K562 (cell line): ENCODE data around the gene TTC31. TPM values are rescaled to one million over a fixed set of nuclear protein-coding genes. Genes with fewer than 3 reads are reported as not detected.

Experiments used
- ATAC-seq: fragments of 200-7000 bp; cut with Tn5 transposase; 3 replicates; pipeline ENCODE4 v1.9.1; 2020; ENCODE audit warnings: moderate library complexity
- BruUV-seq: library from RNA; stranded (reverse); fragments of 400-500 nt; replicated peaks from 2 replicates; lab custom pipeline; 2021; lab: Mats Ljungman, UMichigan
- CTCF ChIA-PET: fragments of 300-600 bp; formaldehyde crosslinking; extraction: SDS; loops from one replicate; lab custom pipeline; 2021; ENCODE audit warnings: low intra/inter-chr PET ratio; lab: Yijun Ruan, JAX
- POLR2A ChIA-PET: fragments of 300-600, 350-650 bp; sonication (Branson Sonifier 250); formaldehyde crosslinking; extraction: SDS; loops from one replicate; lab custom pipeline; 2021; ENCODE audit warnings: antibody characterized with exemption, inconsistent platforms; lab: Yijun Ruan, JAX
- DNase-seq, 4 experiments: peaks; one replicate each; pipeline versions ENCODE4 v3.0.0 to v3.0.0-alpha.2; 2011 to 2018; ENCODE audit warnings: low spot score in 3 of 4, mixed read lengths in 3 of 4; ENCODE audit errors: extremely low read depth in 1 of 4
- FAIRE-seq: peaks from 2 replicates; lab custom pipeline; 2011; peaks lifted over from hg19 to GRCh38; lab: Jason Lieb, UNC
- H2AFZ ChIP-seq: 2 replicates; pipeline ENCODE4 v1.6.0; 2011; ENCODE audit warnings: low read depth, low read length, control low read depth, inconsistent platforms
- H3K27ac ChIP-seq: fragments of 200-600 bp; 3 replicates; pipeline ENCODE4 v1.8.0; 2011; ENCODE audit warnings: low read depth, mild to moderate bottlenecking, control low read depth, inconsistent platforms, low read length, moderate library complexity, mixed read lengths; ENCODE audit errors: extremely low read depth
- H3K27me3 ChIP-seq, 2 experiments: fragments of 300-600 bp in 1 of 2; 2 replicates in 1 of 2; 3 replicates in 1 of 2; pipeline versions ENCODE4 v1.6.0 to v1.8.0; 2011; ENCODE audit warnings: inconsistent platforms in 2 of 2, low read length in 2 of 2, mild to moderate bottlenecking in 1 of 2, mixed read lengths in 1 of 2, moderate library complexity in 1 of 2; ENCODE audit not compliant: control insufficient read depth in 2 of 2, insufficient read depth in 2 of 2
- H3K36me3 ChIP-seq: fragments of 300-600 bp; 3 replicates; pipeline ENCODE4 v1.8.0; 2011; ENCODE audit warnings: mild to moderate bottlenecking, low read length, inconsistent platforms; ENCODE audit not compliant: control insufficient read depth, insufficient read depth
- H3K4me1 ChIP-seq, 2 experiments: fragments of 200-600 bp in 1 of 2; replicated peaks in 1 of 2; 2 replicates in 1 of 2; 3 replicates in 1 of 2; pipeline versions ENCODE4 v1.5.1 to v1.8.0; 2011; ENCODE audit warnings: inconsistent platforms in 2 of 2, low read length in 2 of 2, mild to moderate bottlenecking in 1 of 2, mixed read lengths in 1 of 2, moderate library complexity in 1 of 2; ENCODE audit not compliant: control insufficient read depth in 2 of 2, insufficient read depth in 2 of 2
- H3K4me2 ChIP-seq: 2 replicates; pipeline ENCODE4 v1.6.1; 2011; ENCODE audit warnings: low read length, control low read depth, inconsistent platforms, mixed read lengths; ENCODE audit not compliant: insufficient read depth
- H3K4me3 ChIP-seq: fragments of 200-600 bp; sonication (generic), shearing (Covaris generic); 2 replicates; pipeline ENCODE4 v1.5.1; 2016; ENCODE audit warnings: control low read depth, inconsistent platforms
- H3K79me2 ChIP-seq: fragments of 200-600 bp; 3 replicates; pipeline ENCODE4 v1.8.0; 2011; ENCODE audit warnings: low read length, inconsistent platforms; ENCODE audit not compliant: control insufficient read depth, insufficient read depth
- H3K9ac ChIP-seq, 2 experiments: 2 replicates each; pipeline versions ENCODE4 v1.6.0 to v1.6.1; 2011; ENCODE audit warnings: low read depth in 2 of 2, low read length in 2 of 2, control low read depth in 1 of 2, inconsistent platforms in 1 of 2, mild to moderate bottlenecking in 1 of 2, mixed read lengths in 1 of 2; ENCODE audit not compliant: insufficient read depth in 1 of 2
- H3K9me1 ChIP-seq: one replicate; pipeline ENCODE4 v1.6.0; 2011; ENCODE audit warnings: inconsistent platforms, mild to moderate bottlenecking, low read length, moderate library complexity; ENCODE audit not compliant: control insufficient read depth, insufficient read depth
- H3K9me3 ChIP-seq: replicated peaks from 2 replicates; pipeline ENCODE4 v1.5.1; 2011; ENCODE audit warnings: low read depth, low read length, inconsistent platforms; ENCODE audit not compliant: control insufficient read depth, insufficient read depth
- H4K20me1 ChIP-seq: replicated peaks from 2 replicates; pipeline ENCODE4 v1.6.1; 2011; ENCODE audit warnings: low read length, inconsistent platforms, mixed read lengths; ENCODE audit not compliant: control insufficient read depth, insufficient read depth
- BCLAF1 ChIP-seq, 2 experiments: fragments of 450-650 bp in 1 of 2; IDR thresholded peaks; 2 replicates each; pipeline ENCODE4 v1.6.1; 2011 to 2017; ENCODE audit warnings: low read depth in 2 of 2, antibody characterized with exemption in 1 of 2, borderline replicate concordance in 1 of 2, low read length in 1 of 2, mild to moderate bottlenecking in 1 of 2, mixed read lengths in 1 of 2; ENCODE audit not compliant: control insufficient read depth in 1 of 2
- BRD9 ChIP-seq: fragments of 450-650 bp; IDR thresholded peaks from 2 replicates; pipeline ENCODE4 v1.6.1; 2018; ENCODE audit warnings: low read depth; ENCODE audit not compliant: partially characterized antibody
- E2F6 ChIP-seq, 2 experiments: IDR thresholded peaks; 2 replicates each; pipeline ENCODE4 v1.6.1; 2011; ENCODE audit warnings: borderline replicate concordance in 1 of 2, control low read depth in 1 of 2, low read depth in 1 of 2, low read length in 1 of 2, mild to moderate bottlenecking in 1 of 2, mixed read lengths in 1 of 2, moderate library complexity in 1 of 2; ENCODE audit not compliant: insufficient read depth in 1 of 2, insufficient read length in 1 of 2, poor library complexity in 1 of 2, severe bottlenecking in 1 of 2; ENCODE audit errors: extremely low read depth in 1 of 2
- FOXJ2 ChIP-seq: fragments of 200-800 bp; sonication (Bioruptor generic); IDR thresholded peaks from 2 replicates; pipeline ENCODE4 v1.6.1; 2016; ENCODE audit warnings: missing genetic modification characterization, missing compliant biosample characterization
- HNRNPUL1 ChIP-seq: fragments of 200-400 bp; formaldehyde crosslinking; IDR thresholded peaks from 2 replicates; pipeline ENCODE4 v1.6.1; 2017; ENCODE audit warnings: low read length
- KAT2B ChIP-seq: IDR thresholded peaks from one replicate; pipeline ENCODE4 v1.6.1; 2012; ENCODE audit warnings: low read depth, mild to moderate bottlenecking, control low read depth, inconsistent platforms, low read length, moderate library complexity
- KDM4B ChIP-seq, 2 experiments: fragments of 450-650 bp in 1 of 2; sonication (generic) in 1 of 2; IDR thresholded peaks; 2 replicates each; pipeline ENCODE4 v1.6.1; 2016 to 2017; ENCODE audit warnings: borderline replicate concordance in 2 of 2, antibody characterized with exemption in 1 of 2, low read depth in 1 of 2, mild to moderate bottlenecking in 1 of 2
- MLLT1 ChIP-seq, 2 experiments: fragments of 450-650 bp; IDR thresholded peaks; 2 replicates each; pipeline ENCODE4 v1.6.1; 2016
- PYGO2 ChIP-seq: fragments of 450-650 bp; IDR thresholded peaks from 2 replicates; pipeline ENCODE4 v1.6.1; 2016; ENCODE audit warnings: mild to moderate bottlenecking, missing genetic modification characterization, moderate library complexity, missing compliant biosample characterization
- THAP12 ChIP-seq: fragments of 250-450 bp; sonication (Bioruptor Pico); IDR thresholded peaks from 2 replicates; pipeline ENCODE4 v1.9.0; 2021; ENCODE audit warnings: mild to moderate bottlenecking, inconsistent platforms
- ZNF124 ChIP-seq: sonication (generic); formaldehyde crosslinking; IDR thresholded peaks from 2 replicates; pipeline ENCODE4 v1.8.1; 2022; ENCODE audit warnings: missing genetic modification reagents
- ZNF165 ChIP-seq: fragments of 250-450 bp; sonication (Bioruptor Pico); IDR thresholded peaks from 2 replicates; pipeline ENCODE4 v1.4.0; 2020; ENCODE audit warnings: borderline replicate concordance
- ZNF324 ChIP-seq: fragments of 250-450 bp; sonication (Bioruptor Pico); IDR thresholded peaks from 2 replicates; pipeline ENCODE4 v1.4.0; 2020; ENCODE audit warnings: mild to moderate bottlenecking
- WGBS: fragments of 100-300 bp; shearing (Covaris generic); methylation state at CpG from one replicate; pipeline ENCODE4 v1.1.6; 2016; ENCODE audit warnings: low coverage, mixed read lengths; ENCODE audit not compliant: insufficient coverage; ENCODE audit errors: missing lambda C conversion rate; 5-methylcytosine and 5-hydroxymethylcytosine counted together
- in situ Hi-C: fragments of 300-500 bp; cut with MboI; formaldehyde crosslinking; loops from 4 replicates; pipeline ENCODE4 v1.15.0; 2018; ENCODE audit warnings: inconsistent platforms, mixed read lengths
- intact Hi-C: fragments of 100-400 bp; cut with micrococcal nuclease; formaldehyde crosslinking; loops from 2 replicates; pipeline ENCODE4 v1.14.2; 2022
- polyA plus RNA-seq, 8 experiments: library from polyadenylated mRNA; depleted of rRNA in 4 of 8; stranded (reverse) in 5 of 8; unstranded in 3 of 8; fragments of >200 nt; fragmentation: Nextera tagmentation in 2 of 8; fragmentation: Illumina TruSeq in 1 of 8; extraction: Ambion mirVana in 2 of 8; extraction: Trizol in 1 of 8; gene quantifications; 2 replicates each; pipeline versions ENCODE4 v1.2.1 to v1.2.3, GENCODE V29; 2011 to 2014; ENCODE audit warnings: inconsistent platforms in 1 of 8, missing spikeins in 1 of 8
- total RNA-seq, 7 experiments: library from RNA; depleted of rRNA in 6 of 7; stranded (reverse); fragments of >200 nt in 6 of 7; fragmentation: Illumina TruSeq in 2 of 7; extraction: Trizol in 2 of 7; gene quantifications; 2 replicates each; pipeline versions ENCODE4 v1.2.1 to v1.2.3, GENCODE V29; 2011 to 2021; ENCODE audit warnings: low replicate concordance in 1 of 7

The TTC31 gene
- total and polyA plus RNA-seq, 9 of the 15 experiments (the other 6 are each of a cell fraction or from before 2014, with no cell fraction given) = 4.7 to 30.5 (median 15.9) TPM

- ChIA-PET POLR2A (interaction anchor here (0.9 to 3.9 kb wide), 8 partner anchors 8 to 333 kb away, joined by 3 to 25 read pairs (median 10); partner anchors contain the start of genes CCDC142 and TTC31), CTCF (interaction anchor here (0.7 to 2.0 kb wide), 4 partner anchors 49 to 1043 kb away, joined by 3 to 12 read pairs (median 6); partner anchors contain the start of genes CCDC142 and TTC31)
- no peak for TF ChIP-seq BRD9
- no peak for TF ChIP-seq MLLT1 (IDR thresholded peaks at IDR 0.05)
- TF ChIP-seq BCLAF1 (IDR thresholded peaks at IDR 0.05; ENCODE audit: borderline replicate concordance in 1 of 2, control insufficient read depth in 1 of 2, low read depth in 2 of 2, low read length in 1 of 2) = no peak
- no peak for TF ChIP-seq ZNF165 (CRISPR knock-in tag)
- TF ChIP-seq HNRNPUL1 = no peak
- TF ChIP-seq PYGO2 (tag) = no peak
- TF ChIP-seq ZNF124 (CRISPR knock-in tag) = no peak
- TF ChIP-seq THAP12 = no peak
- TF ChIP-seq FOXJ2 (tag) = no peak
- no peak for TF ChIP-seq E2F6 (IDR thresholded peaks at IDR 0.05; ENCODE audit: borderline replicate concordance in 1 of 2, extremely low read depth in 1 of 2, insufficient read depth in 1 of 2, insufficient read length in 1 of 2, low read depth in 1 of 2, low read length in 1 of 2, poor library complexity in 1 of 2, severe bottlenecking in 1 of 2)
- no peak for TF ChIP-seq ZNF324 (CRISPR knock-in tag)
- TF ChIP-seq KAT2B = no peak
- TF ChIP-seq KDM4B (IDR thresholded peaks at IDR 0.05; ENCODE audit: borderline replicate concordance in 2 of 2, low read depth in 1 of 2) = no peak
- Histone ChIP-seq H3K27me3 (no peaks in the 10 kb centered on the region), H3K4me2 (peak overlapping the region; percentile 97), H3K9ac (peak overlapping the region in 1 of 2 experiments; percentile 95; a peak in 1 of 4 replicates), H4K20me1 (peaks cover 5% of the 10 kb centered on the region; the same call in 1 of the 2 replicates), H3K79me2 (peaks cover 51% of the 10 kb centered on the region), H3K9me1 (peaks cover 3% of the 10 kb centered on the region), H3K27ac (no peak overlapping the region; the same call in 2 of the 3 replicates), H3K4me1 (peaks cover 28 to 44% of the 10 kb centered on the region in 2 experiments), H3K36me3 (peaks cover 54% of the 10 kb centered on the region), H3K4me3 (no peak overlapping the region; the same call in 1 of the 2 replicates), H3K9me3 (no peaks in the 10 kb centered on the region), H2AFZ (no peak overlapping the region)
- in situ Hi-C loops (no loop called here), intact Hi-C loops (loop anchor here (1.0 to 5.0 kb wide), 5 partner anchors 23 to 279 kb away; partner anchors contain the start of genes DOK1 and TTC31)
- 83% methylated on average over 7 of the region's 7 CpGs for WGBS
- ATAC-seq = no peak
- BruUV-seq = no TSS peak
- no peak for FAIRE-seq
- no peak for DNase-seq
Observed at GRCh38 chr2:74531666-74532065, 48.8 kb downstream of the TTC31 start.
